Esophagus squamous epithelium (tissue), 5 donors: ENCODE results near the gene FOXL3. TPM values are rescaled to one million over a fixed set of nuclear protein-coding genes. Genes with fewer than 3 reads are reported as not detected.

Source experiments
- DNase-seq: peaks from one replicate; lab custom pipeline; 2025; lab: John Stamatoyannopoulos, UW
- H3K27ac ChIP-seq, 4 donors: fragments of 200-600 bp; sonication (generic); one replicate each; pipeline ENCODE4 v1.5.1; 2016 to 2019; ENCODE audit warnings: mild to moderate bottlenecking in 1 of 4
- H3K27me3 ChIP-seq, 4 donors: fragments of 200-600 bp; sonication (generic); 1 replicate in 3 of 4; 2 replicates in 1 of 4; pipeline versions ENCODE4 v1.5.1 to v1.6.0; 2017 to 2021; ENCODE audit warnings: antibody characterized with exemption in 1 of 4
- H3K36me3 ChIP-seq, 3 donors: fragments of 200-600 bp; sonication (generic); one replicate each; pipeline ENCODE4 v1.5.1; 2016 to 2019
- H3K4me1 ChIP-seq, 3 donors: fragments of 200-600 bp; sonication (generic); one replicate each; pipeline ENCODE4 v1.5.1; 2017 to 2019
- H3K4me3 ChIP-seq, 4 donors: fragments of 200-600 bp; sonication (generic); 1 replicate in 3 of 4; 2 replicates in 1 of 4; pipeline ENCODE4 v1.5.1; 2016 to 2019; ENCODE audit warnings: mild to moderate bottlenecking in 2 of 4, moderate library complexity in 1 of 4
- H3K9me3 ChIP-seq, 3 donors: fragments of 200-600 bp; sonication (generic); one replicate each; pipeline ENCODE4 v1.5.1; 2016 to 2019
- POLR2A ChIP-seq, 4 donors: fragments of 450-650 bp; IDR thresholded peaks; one replicate each; pipeline ENCODE4 v1.6.1; 2017; ENCODE audit warnings: antibody characterized with exemption in 4 of 4, mild to moderate bottlenecking in 4 of 4, moderate library complexity in 3 of 4
- WGBS, 2 donors: methylation state at CpG; one replicate each; pipeline ENCODE4 v1.1.5; 2018; 5-methylcytosine and 5-hydroxymethylcytosine counted together
- intact Hi-C: fragments of 100-400 bp; cut with DNase I; formaldehyde crosslinking; loops from one replicate; pipeline ENCODE4 v1.15.0; 2022
- total RNA-seq, 4 donors: library from RNA; depleted of rRNA; stranded (reverse); fragments of >200 nt; gene quantifications; one replicate each; pipeline ENCODE4 v1.1.0, GENCODE V29; 2016
- TF ChIP-seq, protein P1 (sequence below), 6 experiments: fragments of 450-650 bp in 4 of 6; fragments of 200-600 bp in 2 of 6; sonication (generic) in 2 of 6; IDR thresholded peaks; one replicate each; pipeline ENCODE4 v1.5.1; 2016 to 2019; ENCODE audit warnings: antibody characterized with exemption in 6 of 6, mild to moderate bottlenecking in 4 of 6, moderate library complexity in 4 of 6
- donor health status: DM: yes; HTN: yes; CAD: no.

Gene FOXL3
- total RNA-seq, 4 donors from 2014 or later, result not detected

DNA sequence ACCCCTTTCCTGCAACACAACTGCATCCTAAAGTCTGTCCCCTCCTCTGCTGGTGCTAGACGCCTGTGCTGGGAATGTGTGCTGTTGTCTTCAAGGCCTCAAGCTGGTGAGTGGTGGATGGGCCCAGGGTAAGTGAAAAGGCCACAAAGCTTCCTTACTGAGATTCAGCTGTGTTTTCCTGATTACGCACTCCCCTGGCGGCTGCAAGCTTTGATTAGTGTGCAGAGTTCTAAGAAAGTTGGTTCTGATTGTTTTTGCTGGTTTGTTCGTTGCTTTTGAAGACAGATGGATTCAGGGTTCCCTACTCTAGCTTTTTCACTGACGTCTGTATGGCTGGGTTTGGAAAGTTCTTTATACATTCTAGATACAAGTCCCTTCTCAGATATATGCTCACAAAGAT, 11.9 kb upstream of the FOXL3 start:
- Histone ChIP-seq H3K9me3 (peaks cover 0 to 26% (median 3%) of the 10 kb centered on the region in 3 donors), H3K36me3 (no peaks in the 10 kb centered on the region), H3K4me1 (no peaks in the 10 kb centered on the region), H3K27ac (no peak overlapping the region), H3K4me3 (no peak overlapping the region), H3K27me3 (peaks cover 0 to 58% (median 0%) of the 10 kb centered on the region in 4 donors)
- TF ChIP-seq, protein P1, sequence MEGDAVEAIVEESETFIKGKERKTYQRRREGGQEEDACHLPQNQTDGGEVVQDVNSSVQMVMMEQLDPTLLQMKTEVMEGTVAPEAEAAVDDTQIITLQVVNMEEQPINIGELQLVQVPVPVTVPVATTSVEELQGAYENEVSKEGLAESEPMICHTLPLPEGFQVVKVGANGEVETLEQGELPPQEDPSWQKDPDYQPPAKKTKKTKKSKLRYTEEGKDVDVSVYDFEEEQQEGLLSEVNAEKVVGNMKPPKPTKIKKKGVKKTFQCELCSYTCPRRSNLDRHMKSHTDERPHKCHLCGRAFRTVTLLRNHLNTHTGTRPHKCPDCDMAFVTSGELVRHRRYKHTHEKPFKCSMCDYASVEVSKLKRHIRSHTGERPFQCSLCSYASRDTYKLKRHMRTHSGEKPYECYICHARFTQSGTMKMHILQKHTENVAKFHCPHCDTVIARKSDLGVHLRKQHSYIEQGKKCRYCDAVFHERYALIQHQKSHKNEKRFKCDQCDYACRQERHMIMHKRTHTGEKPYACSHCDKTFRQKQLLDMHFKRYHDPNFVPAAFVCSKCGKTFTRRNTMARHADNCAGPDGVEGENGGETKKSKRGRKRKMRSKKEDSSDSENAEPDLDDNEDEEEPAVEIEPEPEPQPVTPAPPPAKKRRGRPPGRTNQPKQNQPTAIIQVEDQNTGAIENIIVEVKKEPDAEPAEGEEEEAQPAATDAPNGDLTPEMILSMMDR (IDR thresholded peaks at IDR 0.05), result no peak
- 87 to 90% methylated on average over 4 to 5 of the region's 5 CpGs for WGBS, 2 donors
- intact Hi-C loops, result no loop called here
- DNase-seq, result no peak

DNA sequence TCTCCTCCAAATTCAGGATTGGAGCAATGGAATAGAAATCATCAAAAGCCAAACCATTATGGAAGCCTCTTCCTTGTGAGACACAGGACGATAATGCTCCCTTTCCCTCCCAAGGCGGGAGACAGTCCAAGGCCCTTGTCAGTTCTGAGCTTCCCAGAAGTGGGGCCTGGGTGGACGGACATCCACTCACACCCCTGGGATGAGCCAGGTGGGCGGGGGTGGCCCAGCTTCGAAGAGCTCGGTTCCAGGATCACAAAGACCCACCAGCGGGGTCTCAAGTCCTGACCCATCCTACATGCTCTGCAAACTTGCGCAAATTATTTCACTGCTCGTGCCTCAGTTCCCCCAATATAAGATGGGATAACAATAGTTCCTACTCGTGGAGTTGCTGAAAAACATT, 10.1 kb upstream of the FOXL3 start:
- Histone ChIP-seq H3K4me3 (no peak overlapping the region), H3K4me1 (no peaks in the 10 kb centered on the region), H3K27me3 (peaks cover 0 to 68% (median 0%) of the 10 kb centered on the region in 4 donors), H3K27ac (no peak overlapping the region), H3K36me3 (no peaks in the 10 kb centered on the region), H3K9me3 (peaks cover 0 to 11% (median 3%) of the 10 kb centered on the region in 3 donors)
- TF ChIP-seq, protein P1 (IDR thresholded peaks at IDR 0.05), result no peak
- TF ChIP-seq POLR2A (IDR thresholded peaks at IDR 0.05), result no peak
- DNase-seq, result no peak
- intact Hi-C loops, result no loop called here
- WGBS, 2 donors, result 85 to 96% methylated on average over 3 to 9 of the region's 10 CpGs

DNA sequence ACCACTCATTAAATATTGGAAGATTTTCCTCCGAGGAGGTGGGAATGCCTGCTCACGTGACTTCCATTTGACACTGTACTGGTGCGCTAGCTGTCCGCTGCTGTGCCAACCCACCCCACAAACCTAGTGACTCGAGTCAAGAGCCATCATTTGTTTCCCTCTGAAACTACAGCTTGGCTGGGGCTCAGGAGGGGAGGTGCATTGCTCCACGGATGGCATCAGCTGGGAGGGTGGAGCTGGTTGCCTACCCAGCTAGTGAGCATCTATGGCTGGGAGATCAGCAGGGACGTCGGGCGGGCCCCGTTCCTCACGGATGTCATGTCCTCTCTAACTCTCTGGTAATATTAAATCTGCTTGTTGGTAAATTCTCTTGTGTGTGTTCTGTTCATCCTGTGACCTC, 9.5 kb upstream of the FOXL3 start:
- Histone ChIP-seq H3K27ac (no peak overlapping the region), H3K36me3 (no peaks in the 10 kb centered on the region), H3K27me3 (peaks cover 0 to 68% (median 0%) of the 10 kb centered on the region in 4 donors), H3K4me1 (no peaks in the 10 kb centered on the region), H3K4me3 (no peak overlapping the region), H3K9me3 (peaks cover 0 to 11% (median 3%) of the 10 kb centered on the region in 3 donors)
- WGBS, 2 donors, result 66 to 67% methylated on average over 10 of the region's 11 CpGs
- intact Hi-C loops, result no loop called here
- no peak for DNase-seq
- TF ChIP-seq, protein P1 (IDR thresholded peaks at IDR 0.05), result no peak
- no peak for TF ChIP-seq POLR2A (IDR thresholded peaks at IDR 0.05)

DNA sequence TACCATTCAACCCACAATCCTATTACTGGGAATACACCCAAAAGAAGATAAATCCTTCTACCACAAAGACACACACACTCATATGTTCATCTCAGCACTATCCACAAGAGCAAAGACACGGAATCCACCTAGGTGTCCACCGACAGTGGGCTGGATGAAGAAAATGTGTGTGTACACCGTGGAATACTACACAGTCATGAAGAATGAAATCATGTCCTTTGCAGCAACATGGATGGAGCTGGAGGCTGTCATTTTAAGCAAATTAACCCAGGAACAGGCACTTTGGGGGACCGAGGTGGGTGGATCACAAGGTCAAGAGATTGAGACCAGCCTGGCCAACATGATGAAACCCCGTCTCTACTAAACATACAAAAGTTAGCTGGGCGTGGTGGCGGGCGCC, 8.3 kb upstream of the FOXL3 start:
- no peak for DNase-seq
- intact Hi-C loops, result no loop called here
- 89 to 93% methylated on average over 8 of the region's 8 CpGs for WGBS, 2 donors
- Histone ChIP-seq H3K4me1 (no peaks in the 10 kb centered on the region), H3K36me3 (no peaks in the 10 kb centered on the region), H3K27me3 (peaks cover 0 to 68% (median 0%) of the 10 kb centered on the region in 4 donors), H3K4me3 (no peak overlapping the region), H3K9me3 (peaks cover 0 to 3% (median under 1%) of the 10 kb centered on the region in 3 donors), H3K27ac (no peak overlapping the region)
- TF ChIP-seq, protein P1 (IDR thresholded peaks at IDR 0.05), result no peak
- no peak for TF ChIP-seq POLR2A (IDR thresholded peaks at IDR 0.05)

DNA sequence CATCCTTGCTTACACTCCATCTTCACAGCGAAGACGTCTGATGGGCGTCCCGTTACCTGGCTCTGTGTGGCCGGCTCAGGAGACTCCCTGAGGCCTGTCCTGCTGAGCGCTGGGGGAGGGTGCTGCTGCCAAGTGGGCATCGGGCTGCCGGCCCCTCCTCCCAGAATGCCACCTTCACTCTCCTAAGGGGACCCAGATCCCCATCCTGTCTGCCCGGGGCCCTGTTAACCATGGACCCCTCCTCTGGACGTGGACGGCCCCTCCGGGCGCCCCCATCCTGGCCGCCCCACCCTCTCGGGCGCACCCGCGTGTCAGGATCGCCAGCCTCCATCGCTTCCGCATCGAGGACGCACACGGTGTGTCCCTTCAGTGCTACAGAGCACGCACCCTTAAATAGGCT, 7.3 kb upstream of the FOXL3 start:
- TF ChIP-seq, protein P1 (IDR thresholded peaks at IDR 0.05), result no peak
- no peak for TF ChIP-seq POLR2A (IDR thresholded peaks at IDR 0.05)
- Histone ChIP-seq H3K4me1 (no peaks in the 10 kb centered on the region), H3K36me3 (no peaks in the 10 kb centered on the region), H3K27me3 (peaks cover 0 to 67% (median 0%) of the 10 kb centered on the region in 4 donors), H3K4me3 (no peak overlapping the region), H3K27ac (no peak overlapping the region), H3K9me3 (no peaks in the 10 kb centered on the region)
- intact Hi-C loops, result no loop called here
- DNase-seq, result no peak
- 88 to 91% methylated on average over 10 to 16 of the region's 25 CpGs for WGBS, 2 donors
